GM18517 (cell line): ENCODE measurements around the gene VARS1.

Experiments
- ATAC-seq: cut with Tn5 transposase; IDR thresholded peaks from one replicate; pipeline ENCODE4 v1.9.1; 2021; ENCODE audit warnings: mild to moderate bottlenecking, moderate library complexity; ENCODE audit not compliant: unreplicated experiment

Gene VARS1

GRCh38 chr6:31749301-31750036, 46.1 kb downstream of the VARS1 start:
- ATAC-seq, result no peak
